GM13976 (cell line): Measurements from ENCODE around the gene UBE2E1.

ENCODE experiments used
- DNase-seq: peaks from one replicate; pipeline ENCODE4 v3.0.0; 2012; ENCODE audit warnings: low spot score
- in situ Hi-C: fragments of 300-500 bp; cut with MboI; formaldehyde crosslinking; loops from one replicate; pipeline ENCODE4 v1.12.0; 2022; ENCODE audit warnings: low sequenced_read_pairs, mixed read lengths, inconsistent platforms; ENCODE audit not compliant: unreplicated experiment
- TF ChIP-seq, protein P1 (sequence below): IDR thresholded peaks from 2 replicates; pipeline ENCODE4 v1.5.1; 2012; ENCODE audit warnings: borderline replicate concordance, mild to moderate bottlenecking; ENCODE audit not compliant: insufficient read depth; ENCODE audit errors: extremely low read depth, missing control alignments, control extremely low read depth

UBE2E1 gene

GRCh38 chr3:23823620-23824019 lies 17.9 kb downstream of the UBE2E1 start:
- TF ChIP-seq, protein P1, sequence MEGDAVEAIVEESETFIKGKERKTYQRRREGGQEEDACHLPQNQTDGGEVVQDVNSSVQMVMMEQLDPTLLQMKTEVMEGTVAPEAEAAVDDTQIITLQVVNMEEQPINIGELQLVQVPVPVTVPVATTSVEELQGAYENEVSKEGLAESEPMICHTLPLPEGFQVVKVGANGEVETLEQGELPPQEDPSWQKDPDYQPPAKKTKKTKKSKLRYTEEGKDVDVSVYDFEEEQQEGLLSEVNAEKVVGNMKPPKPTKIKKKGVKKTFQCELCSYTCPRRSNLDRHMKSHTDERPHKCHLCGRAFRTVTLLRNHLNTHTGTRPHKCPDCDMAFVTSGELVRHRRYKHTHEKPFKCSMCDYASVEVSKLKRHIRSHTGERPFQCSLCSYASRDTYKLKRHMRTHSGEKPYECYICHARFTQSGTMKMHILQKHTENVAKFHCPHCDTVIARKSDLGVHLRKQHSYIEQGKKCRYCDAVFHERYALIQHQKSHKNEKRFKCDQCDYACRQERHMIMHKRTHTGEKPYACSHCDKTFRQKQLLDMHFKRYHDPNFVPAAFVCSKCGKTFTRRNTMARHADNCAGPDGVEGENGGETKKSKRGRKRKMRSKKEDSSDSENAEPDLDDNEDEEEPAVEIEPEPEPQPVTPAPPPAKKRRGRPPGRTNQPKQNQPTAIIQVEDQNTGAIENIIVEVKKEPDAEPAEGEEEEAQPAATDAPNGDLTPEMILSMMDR = no peak
- in situ Hi-C loops = no loop called here
- no peak for DNase-seq

DNA sequence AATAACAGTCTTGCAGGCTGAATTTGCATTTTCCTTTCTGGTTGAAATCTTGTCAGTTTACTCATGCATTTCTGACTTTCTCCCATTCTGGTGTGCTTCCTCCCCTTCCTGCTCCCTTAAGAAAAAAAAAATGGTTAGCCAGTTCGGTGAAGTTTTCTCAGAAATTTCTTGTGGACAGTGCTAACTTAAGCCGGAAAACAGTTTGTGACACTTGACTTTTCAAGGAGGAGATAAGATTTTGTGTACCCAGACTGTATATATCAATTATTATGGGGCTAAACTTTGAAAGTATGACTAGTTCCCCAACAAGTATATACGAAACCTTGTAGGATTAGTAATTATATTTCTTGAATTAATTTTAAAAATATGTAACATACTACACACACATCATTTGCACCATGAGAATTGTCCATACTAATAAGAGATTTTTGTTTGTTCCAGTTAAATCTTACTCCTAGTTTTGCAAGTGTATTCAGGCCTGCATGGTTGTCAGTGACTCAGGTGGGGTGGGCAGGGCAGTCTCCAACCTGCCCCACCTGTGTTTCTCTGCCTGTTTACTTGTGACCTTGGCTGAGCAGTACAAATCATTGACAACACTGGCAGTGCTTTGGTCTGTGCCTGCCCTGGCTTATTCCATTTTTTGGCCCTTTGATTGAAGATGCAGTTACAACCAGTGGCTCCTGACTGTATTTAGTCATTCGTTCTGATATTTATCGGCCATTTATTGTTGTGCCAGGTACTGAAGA lies 19.1 kb downstream of the UBE2E1 start:
- in situ Hi-C loops = no loop called here
- no peak for DNase-seq
- TF ChIP-seq, protein P1 = no peak

GRCh38 chr3:23825802-23826201 lies 20.0 kb downstream of the UBE2E1 start:
- TF ChIP-seq, protein P1 = no peak
- DNase-seq = no peak
- in situ Hi-C loops = no loop called here

- in situ Hi-C loops = no loop called here
- TF ChIP-seq, protein P1 = no peak
- DNase-seq = no peak
These were observed 20.8 kb downstream of the UBE2E1 start for GRCh38 chr3:23826382-23827064.

DNA sequence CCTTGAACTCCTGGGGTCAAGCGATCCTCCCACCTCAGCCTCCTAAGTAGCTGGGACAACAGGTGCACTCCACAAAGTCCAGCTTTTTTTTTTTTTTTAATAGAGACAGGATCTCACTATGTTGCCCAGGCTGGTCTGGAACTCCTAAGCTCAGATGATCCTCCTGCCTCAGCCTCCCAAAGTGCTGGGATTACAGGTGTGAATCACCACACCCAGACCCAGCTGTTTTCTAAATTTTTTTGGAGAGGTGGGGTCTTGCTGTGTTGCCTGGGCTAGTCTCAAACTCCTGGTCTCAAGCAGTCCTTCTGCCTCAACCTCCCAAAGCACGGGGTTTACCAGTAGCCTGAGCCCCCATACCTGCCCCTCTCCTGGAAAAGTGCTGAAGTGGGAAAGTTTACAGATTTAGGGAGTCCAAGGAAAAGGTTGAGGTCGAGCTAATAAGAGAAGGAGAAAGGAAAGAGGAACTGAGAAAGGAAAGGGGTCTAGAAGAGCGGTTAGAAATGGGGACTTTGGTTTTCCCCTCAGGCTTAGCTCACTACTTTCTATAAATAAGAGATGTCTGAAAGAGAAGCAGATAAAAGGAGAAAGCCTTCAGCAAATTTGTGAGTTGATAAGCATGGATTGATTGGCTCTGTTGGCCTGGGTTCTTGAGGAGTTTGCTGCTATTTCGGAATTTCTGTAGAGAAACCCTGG lies 23.6 kb downstream of the UBE2E1 start:
- TF ChIP-seq, protein P1 = no peak
- peak; percentile 55 for DNase-seq
- in situ Hi-C loops = no loop called here

DNA sequence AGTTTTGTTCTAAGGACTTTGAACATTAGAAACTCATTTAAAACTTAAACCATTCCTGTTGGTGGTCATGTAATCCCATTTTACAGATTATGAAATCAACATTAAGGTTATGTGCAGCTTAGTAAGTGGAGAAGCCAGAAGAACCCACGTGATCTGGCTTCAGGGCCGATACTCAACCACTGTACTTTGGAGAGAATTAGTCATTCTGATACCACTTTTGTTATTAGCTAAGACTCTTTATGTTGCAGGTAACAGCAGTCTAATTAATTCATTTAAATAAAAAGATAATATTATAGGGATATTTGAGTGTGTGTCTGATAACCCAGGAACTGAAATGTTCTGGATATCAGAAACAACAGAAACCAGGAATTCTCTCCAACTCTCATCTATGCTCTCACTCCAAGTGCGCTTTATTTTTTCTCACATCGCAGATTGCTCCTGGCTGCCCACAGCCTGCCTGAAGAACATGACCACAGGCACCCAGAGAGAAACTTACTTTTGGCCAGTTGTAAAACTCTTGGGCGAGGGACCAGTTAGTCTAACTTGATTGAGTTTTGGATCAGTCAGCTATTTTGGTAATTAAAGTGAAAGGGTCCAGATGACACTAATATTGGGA lies 25.2 kb downstream of the UBE2E1 start:
- TF ChIP-seq, protein P1 = no peak
- in situ Hi-C loops = no loop called here

More for the DNA sequence above, 25.2 kb downstream of the UBE2E1 start:
- DNase-seq = peak; percentile 62
